HG03060 (cell line): ENCODE results near the gene KCNJ11.
"Not testable (repeated sequence)": the region's sequence is repeated elsewhere in the genome, so short reads cannot be mapped to it uniquely, and the experiment has no call there.

Experiments
- ATAC-seq: cut with Tn5 transposase; IDR thresholded peaks from one replicate; pipeline ENCODE4 v1.9.1; 2021; ENCODE audit warnings: low read depth, moderate number of reproducible peaks; ENCODE audit not compliant: unreplicated experiment

KCNJ11 gene

DNA sequence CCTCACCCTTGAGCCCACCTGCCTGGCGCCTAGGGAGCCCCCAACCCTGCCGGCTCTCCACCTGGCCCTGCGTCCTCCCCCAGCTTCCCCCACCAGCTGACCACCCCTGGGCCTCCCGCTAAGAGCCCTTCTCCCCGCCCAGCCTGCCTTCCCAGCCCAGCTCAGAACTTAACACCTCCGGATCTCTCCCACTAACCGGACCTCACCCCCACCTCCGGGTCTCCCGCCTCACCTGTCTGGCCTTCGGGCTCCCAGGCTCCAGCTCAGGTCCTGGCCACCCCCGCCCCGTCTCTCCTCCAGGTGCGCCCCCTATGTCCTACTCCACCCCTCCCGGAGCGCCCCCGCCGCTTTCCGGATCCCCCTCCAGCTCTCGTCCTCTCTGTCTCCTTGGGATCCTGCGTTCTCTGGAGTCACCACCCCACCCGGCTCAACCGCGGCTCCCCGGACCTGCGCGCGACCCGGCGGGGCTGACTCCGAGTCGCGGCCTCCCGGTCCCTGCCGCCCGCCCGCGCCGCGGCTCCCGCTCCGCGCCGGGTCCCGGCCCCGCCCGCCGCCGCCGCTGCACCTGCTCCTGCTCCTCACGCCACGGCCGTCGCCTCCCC is at the start of gene KCNJ11:
TSS of gene KCNJ11 (minus strand) at position 51 of the 602 bp plus-strand sequence. CDS start 568 bp downstream, outside the sequence.
- ATAC-seq, result no peak

GRCh38 chr11:17437366-17437765 is 48.9 kb upstream of the KCNJ11 start:
- ATAC-seq, result no peak

DNA sequence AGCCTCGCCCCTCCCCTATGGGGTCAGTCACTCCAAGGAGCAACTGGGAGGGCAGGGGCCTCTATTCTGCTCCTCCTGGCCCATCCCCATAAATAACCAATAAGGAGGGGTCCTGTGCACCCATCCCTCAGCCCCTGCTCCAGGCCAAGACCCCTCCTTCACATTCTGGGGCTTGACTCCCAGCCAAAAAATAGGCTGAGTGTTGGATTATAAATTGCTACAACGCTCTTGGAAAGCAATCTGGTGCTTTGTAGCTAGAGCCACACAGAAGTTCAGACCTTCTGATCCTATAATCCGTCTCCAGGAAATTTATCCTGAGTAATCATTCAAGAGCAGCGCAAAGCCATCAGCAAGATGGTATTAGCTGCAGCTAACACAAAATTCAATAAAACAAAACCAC is 45.6 kb upstream of the KCNJ11 start:
- no peak for ATAC-seq

- ATAC-seq, result no peak
Observed at GRCh38 chr11:17432002-17432401, 43.5 kb upstream of the KCNJ11 start.

GRCh38 chr11:17431139-17431538 is 42.7 kb upstream of the KCNJ11 start:
- no peak for ATAC-seq

DNA sequence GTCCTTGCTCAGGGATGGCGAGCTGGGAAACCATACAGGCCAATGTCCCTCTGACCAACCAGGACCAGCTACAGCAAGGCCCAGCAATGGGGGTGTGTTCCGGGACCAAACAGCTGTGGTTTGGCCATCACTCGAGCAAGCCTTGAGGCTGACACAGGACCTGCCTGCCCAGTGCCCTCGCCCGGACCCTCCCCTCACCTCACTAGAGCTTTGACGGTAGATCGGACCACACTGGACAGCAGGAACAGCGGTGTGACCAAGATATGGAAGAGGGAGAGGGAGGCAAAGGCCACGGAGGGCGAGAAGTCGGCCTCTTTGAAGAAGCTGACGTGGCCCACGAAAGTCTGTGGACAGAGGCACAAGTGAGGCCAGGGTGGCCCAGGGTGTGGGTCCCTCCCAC is 42.2 kb upstream of the KCNJ11 start:
- no peak for ATAC-seq

- ATAC-seq, result no peak
Observed at GRCh38 chr11:17428925-17429324, 40.5 kb upstream of the KCNJ11 start.

DNA sequence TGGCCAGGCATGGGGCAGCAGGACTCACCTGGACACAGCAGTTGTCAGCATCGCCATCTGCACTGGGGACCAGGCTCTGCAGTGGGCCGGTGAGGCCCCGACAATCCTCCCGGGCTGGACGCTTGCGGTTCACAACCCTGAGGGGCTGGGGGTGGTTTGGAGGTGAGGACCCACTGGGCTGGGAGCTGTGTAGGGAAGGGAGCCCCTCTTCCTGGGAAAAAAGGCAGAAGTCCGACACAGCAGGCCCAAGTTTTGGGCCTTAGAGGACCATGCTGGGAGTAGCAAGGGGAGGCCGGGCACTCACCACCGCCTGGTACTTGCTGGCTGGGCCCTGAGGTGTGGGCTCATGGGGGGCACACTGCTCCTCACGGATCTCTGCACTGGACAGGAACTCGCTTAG is 39.8 kb upstream of the KCNJ11 start:
- ATAC-seq, result no peak

GRCh38 chr11:17426233-17426632 is 37.8 kb upstream of the KCNJ11 start:
- not testable (repeated sequence) for ATAC-seq

DNA sequence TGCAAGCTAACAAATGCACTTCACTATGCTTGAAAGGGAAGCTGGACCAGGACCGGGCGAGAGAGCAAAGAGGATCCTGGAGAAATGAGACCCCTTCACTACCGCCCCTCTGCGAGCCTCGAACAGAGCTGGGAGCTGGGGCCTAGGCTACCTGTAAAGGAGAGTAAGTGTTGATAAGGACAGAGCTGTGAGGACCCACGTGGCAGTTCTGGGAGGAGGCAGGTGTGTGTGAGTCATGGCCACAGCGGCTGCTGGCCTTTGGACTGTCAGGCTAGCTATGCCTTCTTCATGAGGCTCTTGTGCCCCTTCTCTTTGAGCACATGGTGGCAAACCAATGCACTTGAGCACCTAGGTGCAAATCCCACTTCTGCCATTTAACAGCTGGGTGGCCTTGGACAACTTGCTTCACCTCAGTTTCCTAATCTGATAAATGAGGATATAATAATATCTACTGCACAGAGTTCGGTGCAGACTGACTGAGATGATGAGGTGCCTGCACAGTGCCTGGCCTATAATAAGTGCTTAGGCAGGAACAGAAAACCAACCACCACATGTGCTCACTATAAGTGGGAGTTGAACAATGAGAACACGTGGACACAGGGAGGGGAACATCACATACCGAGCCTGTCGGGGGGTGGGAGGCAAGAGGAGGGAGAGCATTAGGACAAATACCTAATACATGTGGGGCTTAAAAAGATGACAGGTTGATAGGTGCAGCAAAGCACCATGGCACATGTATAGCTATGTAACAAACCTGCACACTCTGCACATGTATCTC is 35.3 kb upstream of the KCNJ11 start:
- ATAC-seq, result no peak

- ATAC-seq, result no peak
Observed at GRCh38 chr11:17421781-17422180, 33.3 kb upstream of the KCNJ11 start.

GRCh38 chr11:17418444-17419081 is 30.1 kb upstream of the KCNJ11 start:
- ATAC-seq, result no peak

DNA sequence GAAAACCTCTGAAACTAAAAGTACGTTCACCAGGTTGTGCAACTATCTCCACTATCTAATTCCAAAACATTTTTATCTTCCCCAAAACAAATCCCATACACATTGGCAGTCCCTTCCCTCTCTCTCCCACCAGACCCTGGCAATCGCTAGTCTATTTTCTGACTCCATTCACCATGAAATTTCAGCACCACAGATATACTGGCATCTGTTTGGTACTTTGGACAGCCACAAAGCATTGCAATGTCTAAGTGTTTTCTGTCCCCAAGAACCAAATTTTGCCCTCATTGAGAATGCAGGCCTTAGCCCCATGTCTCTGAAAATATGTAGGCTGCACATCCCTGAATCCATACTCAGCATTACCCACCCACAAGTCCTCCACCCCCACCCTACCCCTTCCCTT is 28.0 kb upstream of the KCNJ11 start:
- no peak for ATAC-seq

GRCh38 chr11:17415523-17416104 is 27.2 kb upstream of the KCNJ11 start:
- no peak for ATAC-seq

DNA sequence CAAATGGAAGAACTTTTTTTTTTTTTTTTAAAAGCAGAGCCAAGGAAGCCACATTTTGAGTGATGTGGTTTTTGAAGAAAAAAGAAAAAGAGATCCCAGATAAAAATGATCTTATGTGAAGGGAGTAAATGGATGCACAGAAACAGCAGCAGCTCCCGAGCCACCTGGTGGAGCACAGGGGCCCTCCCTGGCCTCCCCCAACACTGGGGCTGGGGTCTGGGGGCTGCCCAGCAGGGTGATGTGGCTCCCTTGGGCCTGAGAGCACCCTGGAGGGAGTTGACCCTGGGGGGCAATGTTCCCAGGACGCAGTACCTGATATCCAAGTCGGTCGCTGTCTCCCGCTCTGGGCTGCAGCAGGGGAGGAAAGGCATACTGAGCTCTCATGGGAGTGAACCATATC is 26.5 kb upstream of the KCNJ11 start:
- no peak for ATAC-seq

DNA sequence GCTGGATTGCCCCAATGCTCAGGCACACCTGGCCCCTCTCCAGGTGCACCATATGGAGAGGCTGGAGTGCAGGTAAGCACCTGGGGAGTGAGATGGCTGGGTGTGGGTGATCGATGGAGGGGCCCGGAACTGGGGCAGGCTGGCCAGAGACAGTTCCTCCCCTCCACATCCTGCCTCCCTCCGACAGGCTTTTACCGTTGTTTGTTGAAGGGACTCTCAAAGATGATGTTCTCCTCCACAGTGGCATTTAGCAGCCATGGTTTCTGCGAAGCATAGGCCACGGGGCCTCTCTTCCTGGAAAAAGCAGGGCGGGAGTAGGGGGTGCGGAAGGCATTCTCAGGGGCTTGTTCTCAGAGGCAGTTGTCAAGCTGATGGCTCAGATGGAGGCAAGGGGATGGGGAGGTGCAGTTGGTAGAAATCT is 25.9 kb upstream of the KCNJ11 start:
- ATAC-seq, result no peak

DNA sequence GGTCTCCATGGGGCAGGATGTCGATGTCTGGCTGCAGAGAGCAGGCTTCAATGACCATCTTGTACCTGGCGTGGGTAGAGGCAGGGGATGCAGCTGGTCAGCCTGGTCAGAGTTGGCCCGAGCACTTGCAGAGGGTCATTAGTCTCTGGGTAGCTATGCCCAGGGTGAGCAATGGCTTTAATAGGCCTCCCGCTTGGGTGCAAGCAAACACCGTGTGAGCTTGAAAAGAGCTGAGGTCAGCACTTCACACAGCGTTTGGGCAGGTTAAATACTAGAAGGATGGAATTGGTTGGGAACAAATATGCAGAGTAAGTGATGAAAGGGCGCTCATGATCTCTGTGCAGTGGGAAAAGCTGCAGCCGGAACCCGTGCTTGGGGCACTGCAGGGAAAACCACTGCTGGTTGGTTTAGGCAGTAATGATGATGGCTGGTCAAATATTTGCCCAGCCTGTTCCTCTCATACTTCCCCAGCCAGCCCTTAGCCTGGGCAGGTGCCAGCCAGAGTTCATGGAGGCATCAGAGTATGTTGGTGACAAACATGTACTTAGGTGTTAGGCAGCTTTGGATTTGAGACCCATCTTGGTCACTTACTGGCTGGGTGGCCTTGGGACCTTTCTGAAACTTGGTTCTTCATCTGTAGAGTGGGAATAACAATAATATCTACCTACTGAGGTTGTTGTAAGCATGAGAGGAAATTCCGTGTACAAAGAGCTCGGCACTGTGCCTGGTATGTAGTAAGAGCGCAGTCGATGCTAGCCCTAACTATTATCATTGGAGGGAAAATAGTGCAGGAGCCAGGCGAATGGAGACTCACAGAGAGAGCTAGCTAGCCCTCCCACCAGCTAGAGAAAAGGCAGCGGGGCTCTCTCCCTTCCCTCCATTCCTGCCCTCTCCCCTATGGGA is 25.2 kb upstream of the KCNJ11 start:
- ATAC-seq, result no peak

DNA sequence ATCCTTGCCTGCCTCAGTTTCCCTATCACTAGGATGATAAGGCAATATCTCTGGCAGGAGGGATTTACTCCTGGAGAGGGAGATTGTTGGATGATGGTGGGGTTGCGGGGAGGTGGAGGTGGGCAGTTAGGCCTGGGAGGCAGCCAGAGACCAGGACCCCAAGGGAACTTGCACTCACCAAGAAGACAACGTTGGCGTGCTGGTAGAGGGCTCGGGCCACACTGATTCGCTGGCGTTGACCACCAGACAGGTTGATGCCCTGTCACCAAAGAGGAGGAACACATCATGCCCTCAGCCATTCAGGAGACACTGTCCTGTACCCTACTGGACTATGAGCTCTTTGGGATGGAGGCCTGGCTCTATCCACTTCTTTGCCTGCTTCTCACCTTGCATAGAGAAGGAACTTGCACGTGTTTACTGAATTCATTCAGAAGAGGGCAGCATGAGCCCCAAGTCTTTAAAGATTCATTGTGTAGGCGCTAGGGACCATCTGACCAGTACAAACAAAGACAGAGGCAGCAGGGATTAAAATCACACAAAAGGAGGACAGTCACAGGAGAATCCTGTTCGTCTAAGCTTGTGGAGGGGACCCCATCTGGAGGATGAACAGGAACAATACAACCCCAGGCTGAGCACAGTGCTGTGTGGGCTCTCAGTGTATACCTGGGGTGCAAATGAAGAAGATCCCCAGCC is 24.2 kb upstream of the KCNJ11 start:
- no peak for ATAC-seq

DNA sequence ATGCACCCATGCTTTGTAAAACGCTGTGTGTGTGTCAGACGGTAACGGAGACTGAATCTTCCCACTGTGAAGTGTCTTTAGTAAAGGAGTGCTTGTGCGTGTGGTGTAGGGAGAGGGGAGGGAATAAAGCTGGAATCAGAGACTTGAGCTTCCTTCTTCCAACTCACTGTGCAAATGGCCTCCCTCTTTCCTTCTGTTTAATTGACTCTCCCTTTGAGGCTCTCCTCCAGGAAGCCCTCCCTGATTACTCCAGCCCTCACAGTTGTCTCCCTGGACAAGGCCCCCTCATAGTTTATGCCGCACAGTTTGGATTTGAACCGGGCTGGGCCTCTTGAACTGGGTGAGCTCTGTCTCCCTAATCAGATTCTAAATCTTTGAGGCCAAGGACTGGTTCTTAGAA is 23.0 kb upstream of the KCNJ11 start:
- ATAC-seq, result no peak
